ENCODE results near the gene PEAR1. TPM values are rescaled to one million over a fixed set of nuclear protein-coding genes. Genes with fewer than 3 reads are reported as not detected.

Gene PEAR1
- total RNA-seq, 2 donors from 2014 or later = 31.0 to 34.9 TPM

DNA sequence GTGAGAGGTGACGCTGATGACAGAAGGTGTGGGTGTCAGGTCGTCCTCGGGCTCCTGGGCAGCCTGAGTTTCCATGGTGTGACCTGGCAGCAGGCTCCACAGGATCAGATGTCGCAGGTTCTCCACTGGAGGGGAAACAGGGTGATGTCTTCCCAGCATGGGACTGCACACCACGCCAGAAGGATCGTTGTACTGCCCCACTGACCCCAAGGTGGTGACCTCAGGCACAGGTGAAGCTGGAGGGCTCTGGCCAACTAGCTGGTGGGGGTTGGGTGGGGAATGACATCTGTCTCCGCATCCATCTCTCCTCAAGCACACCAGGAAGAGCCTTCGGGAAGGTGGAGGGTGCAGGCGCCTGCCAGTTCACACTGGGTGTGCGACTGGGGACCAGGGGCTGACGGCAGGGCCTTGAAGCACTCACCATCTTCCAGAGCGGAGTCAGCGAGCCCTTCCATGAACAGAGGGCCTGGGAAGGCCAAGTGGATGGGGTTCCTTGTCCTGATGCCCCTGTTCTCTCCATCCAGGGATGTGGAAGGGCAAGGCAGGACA, 46.3 kb downstream of the PEAR1 start:
- Histone ChIP-seq H3K27me3 (replicated peaks; ENCODE audit: insufficient read depth) (no peaks in the 10 kb centered on the region), H3K4me3 (no peak overlapping the region), H3K27ac (no peak overlapping the region), H3K9me3 (no peaks in the 10 kb centered on the region), H3K4me1 (ENCODE audit: control insufficient read depth in 1 of 2, low read depth in 2 of 2) (no peaks in the 10 kb centered on the region), H3K36me3 (peaks cover 50% of the 10 kb centered on the region)
- TF ChIP-seq, protein P1, sequence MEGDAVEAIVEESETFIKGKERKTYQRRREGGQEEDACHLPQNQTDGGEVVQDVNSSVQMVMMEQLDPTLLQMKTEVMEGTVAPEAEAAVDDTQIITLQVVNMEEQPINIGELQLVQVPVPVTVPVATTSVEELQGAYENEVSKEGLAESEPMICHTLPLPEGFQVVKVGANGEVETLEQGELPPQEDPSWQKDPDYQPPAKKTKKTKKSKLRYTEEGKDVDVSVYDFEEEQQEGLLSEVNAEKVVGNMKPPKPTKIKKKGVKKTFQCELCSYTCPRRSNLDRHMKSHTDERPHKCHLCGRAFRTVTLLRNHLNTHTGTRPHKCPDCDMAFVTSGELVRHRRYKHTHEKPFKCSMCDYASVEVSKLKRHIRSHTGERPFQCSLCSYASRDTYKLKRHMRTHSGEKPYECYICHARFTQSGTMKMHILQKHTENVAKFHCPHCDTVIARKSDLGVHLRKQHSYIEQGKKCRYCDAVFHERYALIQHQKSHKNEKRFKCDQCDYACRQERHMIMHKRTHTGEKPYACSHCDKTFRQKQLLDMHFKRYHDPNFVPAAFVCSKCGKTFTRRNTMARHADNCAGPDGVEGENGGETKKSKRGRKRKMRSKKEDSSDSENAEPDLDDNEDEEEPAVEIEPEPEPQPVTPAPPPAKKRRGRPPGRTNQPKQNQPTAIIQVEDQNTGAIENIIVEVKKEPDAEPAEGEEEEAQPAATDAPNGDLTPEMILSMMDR (IDR thresholded peaks at IDR 0.05) = no peak
- no peak for ATAC-seq (ENCODE audit: insufficient number of reproducible peaks, low FRiP score, low read depth)
- DNase-seq (ENCODE audit: low spot score) = no peak

DNA sequence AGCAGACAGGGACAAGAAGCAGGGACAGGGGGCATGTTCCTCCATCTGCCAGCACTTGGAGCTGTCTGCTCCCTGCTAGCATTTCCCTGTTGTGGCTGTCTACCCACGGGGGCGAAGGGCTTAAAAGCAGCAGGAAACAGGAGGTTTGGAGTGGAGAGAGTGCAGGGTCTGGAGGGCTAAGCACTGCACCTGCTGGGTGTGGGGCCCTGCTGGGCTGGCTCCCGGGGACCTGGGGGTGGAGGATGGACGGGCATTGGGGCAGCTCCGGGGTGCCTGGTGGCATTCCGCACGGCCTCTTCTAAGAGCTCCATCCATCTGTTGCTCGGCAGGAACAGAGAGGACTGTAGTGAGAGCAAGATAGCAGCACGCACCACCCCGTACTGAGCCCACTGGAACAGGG, 48.2 kb downstream of the PEAR1 start:
- no peaks in the 10 kb centered on the region for H3K27me3 ChIP-seq (replicated peaks; ENCODE audit: insufficient read depth)
- no peaks in the 10 kb centered on the region for H3K4me1 ChIP-seq (ENCODE audit: control insufficient read depth in 1 of 2, low read depth in 2 of 2)
- H3K9me3 ChIP-seq = no peaks in the 10 kb centered on the region
- TF ChIP-seq, protein P1 (IDR thresholded peaks at IDR 0.05) = no peak
- H3K36me3 ChIP-seq = peaks cover 68% of the 10 kb centered on the region
- ATAC-seq (ENCODE audit: insufficient number of reproducible peaks, low FRiP score, low read depth) (no peak), DNase-seq (ENCODE audit: low spot score) (no peak)
- H3K27ac ChIP-seq = no peak overlapping the region
- no peak overlapping the region for H3K4me3 ChIP-seq

DNA sequence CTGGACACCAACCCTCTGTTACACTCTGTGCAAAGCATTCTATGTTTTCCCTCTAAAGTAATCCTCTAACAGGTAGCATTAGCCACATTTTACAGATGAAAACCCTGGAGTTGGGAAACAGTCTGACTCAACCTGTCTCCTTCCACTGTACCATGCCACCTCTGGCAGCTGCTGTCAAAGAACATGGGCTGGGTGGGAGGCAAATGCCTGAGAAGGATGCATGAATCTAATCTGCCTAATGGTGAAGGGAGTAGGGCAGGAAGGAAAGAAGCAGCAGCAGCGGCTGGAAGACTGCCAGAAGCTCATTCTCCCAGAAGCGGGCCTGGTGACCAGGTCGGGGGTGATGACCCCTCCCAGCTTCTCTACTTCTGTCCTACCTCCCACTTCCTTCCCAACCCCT, 48.7 kb downstream of the PEAR1 start:
- H3K27me3 ChIP-seq (replicated peaks; ENCODE audit: insufficient read depth) = no peaks in the 10 kb centered on the region
- TF ChIP-seq, protein P1 (IDR thresholded peaks at IDR 0.05) = no peak
- peaks cover 73% of the 10 kb centered on the region for H3K36me3 ChIP-seq
- no peak overlapping the region for H3K27ac ChIP-seq
- DNase-seq (ENCODE audit: low spot score) (no peak), ATAC-seq (ENCODE audit: insufficient number of reproducible peaks, low FRiP score, low read depth) (no peak)
- H3K4me3 ChIP-seq = no peak overlapping the region
- H3K4me1 ChIP-seq (ENCODE audit: control insufficient read depth in 1 of 2, low read depth in 2 of 2) = no peaks in the 10 kb centered on the region
- H3K9me3 ChIP-seq = no peaks in the 10 kb centered on the region

DNA sequence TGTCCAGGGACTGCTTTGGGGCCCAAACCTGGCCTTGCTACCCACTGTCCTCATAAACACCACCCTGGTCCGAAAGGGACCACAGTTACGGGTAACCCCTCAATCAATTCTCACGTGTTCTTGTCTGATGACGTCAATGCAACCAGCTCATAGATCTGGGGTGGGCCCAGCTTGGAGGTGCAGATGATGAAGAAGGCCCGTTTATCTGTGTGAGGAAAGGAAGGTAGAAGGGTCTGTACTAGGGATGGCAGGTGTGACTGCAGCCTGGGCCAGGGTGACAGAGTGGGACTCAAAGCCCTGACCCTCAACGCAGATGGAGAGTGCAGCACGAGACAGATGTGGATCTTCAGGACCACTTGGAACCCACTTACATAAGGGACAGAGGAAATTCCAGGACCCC, 49.1 kb downstream of the PEAR1 start:
- H3K36me3 ChIP-seq = peaks cover 77% of the 10 kb centered on the region

DNA sequence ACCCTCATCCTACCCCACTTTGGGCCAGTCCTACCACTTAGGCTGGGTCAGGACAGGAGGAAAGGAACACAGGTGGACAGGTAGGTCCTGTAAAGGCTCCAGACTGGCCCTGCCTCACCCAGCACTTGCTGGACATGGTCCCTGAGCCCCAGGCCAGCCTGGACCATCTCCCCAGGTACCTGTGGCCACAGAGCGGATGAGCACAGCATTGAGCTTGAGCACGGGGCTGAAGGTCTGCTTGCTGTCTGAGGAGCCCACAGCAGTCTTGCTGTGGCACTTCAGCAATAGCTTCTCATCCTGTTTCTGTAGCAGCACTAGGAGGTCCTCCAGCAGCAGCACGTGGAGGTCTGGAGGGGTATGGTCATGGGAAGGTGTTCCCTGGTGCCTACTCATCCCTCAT, 50.2 kb downstream of the PEAR1 start:
- no peaks in the 10 kb centered on the region for H3K4me1 ChIP-seq (ENCODE audit: control insufficient read depth in 1 of 2, low read depth in 2 of 2)
- DNase-seq (ENCODE audit: low spot score) = no peak
- no peaks in the 10 kb centered on the region for H3K27me3 ChIP-seq (replicated peaks; ENCODE audit: insufficient read depth)
- no peaks in the 10 kb centered on the region for H3K9me3 ChIP-seq
- H3K4me3 ChIP-seq = no peak overlapping the region
- no peak for ATAC-seq (ENCODE audit: insufficient number of reproducible peaks, low FRiP score, low read depth)
- TF ChIP-seq, protein P1 (IDR thresholded peaks at IDR 0.05) = no peak
- H3K27ac ChIP-seq = no peak overlapping the region
- peaks cover 84% of the 10 kb centered on the region for H3K36me3 ChIP-seq

More for the DNA sequence above, 49.1 kb downstream of the PEAR1 start:
- Histone ChIP-seq H3K4me1 (ENCODE audit: control insufficient read depth in 1 of 2, low read depth in 2 of 2) (no peaks in the 10 kb centered on the region), H3K9me3 (no peaks in the 10 kb centered on the region), H3K27ac (no peak overlapping the region), H3K27me3 (replicated peaks; ENCODE audit: insufficient read depth) (no peaks in the 10 kb centered on the region), H3K4me3 (no peak overlapping the region)
- TF ChIP-seq, protein P1 (IDR thresholded peaks at IDR 0.05) = no peak
- ATAC-seq (ENCODE audit: insufficient number of reproducible peaks, low FRiP score, low read depth) = no peak
- DNase-seq (ENCODE audit: low spot score) = no peak

Measured in thoracic aorta (tissue), 2 donors.